H9 (cell line): Measurements from ENCODE around the gene SLC12A4. TPM values are rescaled to one million over a fixed set of nuclear protein-coding genes. Genes with fewer than 3 reads are reported as not detected.

ENCODE experiments used
- DNase-seq: peaks from one replicate; pipeline ENCODE4 v3.0.0-alpha.2; 2017
- H2AFZ ChIP-seq: one replicate; pipeline ENCODE4 v1.6.1; 2013; ENCODE audit warnings: mild to moderate bottlenecking, low read length, control low read depth, moderate library complexity
- H2AK5ac ChIP-seq: 2 replicates; pipeline ENCODE4 v1.6.1; 2013; ENCODE audit warnings: low read length, control low read depth, mixed read lengths; ENCODE audit not compliant: insufficient read length
- H2BK120ac ChIP-seq: one replicate; pipeline ENCODE4 v1.6.1; 2013; ENCODE audit warnings: low read depth, mild to moderate bottlenecking, low read length, control low read depth, inconsistent platforms; ENCODE audit not compliant: poor library complexity, severe bottlenecking
- H2BK12ac ChIP-seq: 2 replicates; pipeline ENCODE4 v1.6.1; 2013; ENCODE audit warnings: low read length, control low read depth, mixed read lengths, low read depth; ENCODE audit not compliant: insufficient read length
- H2BK15ac ChIP-seq: 2 replicates; pipeline ENCODE4 v1.6.1; 2013; ENCODE audit warnings: low read depth, low read length, control low read depth
- H2BK20ac ChIP-seq: one replicate; pipeline ENCODE4 v1.6.1; 2013; ENCODE audit warnings: low read depth, mild to moderate bottlenecking, low read length, control low read depth, inconsistent platforms; ENCODE audit not compliant: poor library complexity, severe bottlenecking
- H2BK5ac ChIP-seq: 2 replicates; pipeline ENCODE4 v1.6.1; 2013; ENCODE audit warnings: low read length, control low read depth, mixed read lengths; ENCODE audit not compliant: insufficient read length
- H3K14ac ChIP-seq: 2 replicates; pipeline ENCODE4 v1.6.1; 2013; ENCODE audit warnings: low read length, control low read depth; ENCODE audit not compliant: insufficient read depth
- H3K18ac ChIP-seq: 2 replicates; pipeline ENCODE4 v1.6.1; 2013; ENCODE audit warnings: low read depth, mild to moderate bottlenecking, mixed read lengths, low read length, control low read depth; ENCODE audit not compliant: insufficient read length
- H3K23ac ChIP-seq: 2 replicates; pipeline ENCODE4 v1.6.1; 2013; ENCODE audit warnings: low read length, control low read depth, mixed read lengths, low read depth; ENCODE audit not compliant: insufficient read length
- H3K23me2 ChIP-seq: 2 replicates; pipeline ENCODE4 v1.6.1; 2013; ENCODE audit warnings: low read depth, mild to moderate bottlenecking, mixed read lengths, low read length, control low read depth; ENCODE audit not compliant: insufficient read length, poor library complexity, severe bottlenecking
- H3K27ac ChIP-seq: 2 replicates; pipeline ENCODE4 v1.5.1; 2013; ENCODE audit warnings: low read length, control low read depth, mixed read lengths, low read depth; ENCODE audit not compliant: insufficient read length
- H3K27me3 ChIP-seq: 2 replicates; pipeline ENCODE4 v1.6.1; 2013; ENCODE audit warnings: low read length, control low read depth, inconsistent platforms; ENCODE audit not compliant: insufficient read depth
- H3K4ac ChIP-seq: 2 replicates; pipeline ENCODE4 v1.6.1; 2013; ENCODE audit warnings: low read depth, mild to moderate bottlenecking, control low read depth, inconsistent platforms, low read length, moderate library complexity
- H3K4me1 ChIP-seq: 2 replicates; pipeline ENCODE4 v1.6.1; 2013; ENCODE audit warnings: low read length, control low read depth, inconsistent platforms; ENCODE audit not compliant: insufficient read depth
- H3K4me2 ChIP-seq: 2 replicates; pipeline ENCODE4 v1.6.1; 2013; ENCODE audit warnings: low read length, control low read depth, mixed read lengths; ENCODE audit not compliant: insufficient read length, insufficient read depth
- H3K56ac ChIP-seq: 2 replicates; pipeline ENCODE4 v1.6.1; 2013; ENCODE audit warnings: low read depth, mild to moderate bottlenecking, mixed read lengths, low read length, control low read depth; ENCODE audit not compliant: insufficient read length
- H3K79me1 ChIP-seq: 2 replicates; pipeline ENCODE4 v1.6.1; 2013; ENCODE audit warnings: low read depth, mild to moderate bottlenecking, moderate library complexity, low read length, control low read depth, inconsistent platforms; ENCODE audit not compliant: insufficient read depth, poor library complexity, severe bottlenecking
- H3K79me2 ChIP-seq: 2 replicates; pipeline ENCODE4 v1.6.1; 2013; ENCODE audit warnings: low read length, control low read depth, inconsistent platforms; ENCODE audit not compliant: insufficient read depth
- H3K9ac ChIP-seq: 2 replicates; pipeline ENCODE4 v1.6.1; 2013; ENCODE audit warnings: low read length, control low read depth, mixed read lengths; ENCODE audit not compliant: insufficient read length; ENCODE audit errors: extremely low read depth
- H3K9me3 ChIP-seq: one replicate; pipeline ENCODE4 v1.6.1; 2013; ENCODE audit warnings: low read depth, low read length, inconsistent platforms; ENCODE audit not compliant: control insufficient read depth
- H3T11ph ChIP-seq: one replicate; pipeline ENCODE4 v1.6.1; 2013; ENCODE audit warnings: mild to moderate bottlenecking, low read length, control low read depth, inconsistent platforms
- H4K20me1 ChIP-seq: one replicate; pipeline ENCODE4 v1.6.1; 2013; ENCODE audit not compliant: control insufficient read depth, insufficient read length, insufficient read depth
- H4K5ac ChIP-seq: 2 replicates; pipeline ENCODE4 v1.6.1; 2013; ENCODE audit warnings: low read depth, mild to moderate bottlenecking, mixed read lengths, low read length, control low read depth; ENCODE audit not compliant: insufficient read length
- H4K8ac ChIP-seq: replicated peaks from 2 replicates; pipeline ENCODE4 v1.6.1; 2013; ENCODE audit warnings: low read length, control low read depth, mixed read lengths, low read depth; ENCODE audit not compliant: insufficient read length
- H4K91ac ChIP-seq: 2 replicates; pipeline ENCODE4 v1.6.1; 2013; ENCODE audit warnings: low read depth, mild to moderate bottlenecking, moderate library complexity, mixed read lengths, low read length, control low read depth; ENCODE audit not compliant: insufficient read length
- H3K27ac Mint-ChIP-seq, 3 experiments: 2 replicates in 2 of 3; 3 replicates in 1 of 3; pipeline ENCODE4 v1.8.0; 2020 to 2021; ENCODE audit warnings: mixed read lengths in 3 of 3, mild to moderate bottlenecking in 1 of 3, moderate library complexity in 1 of 3
- H3K27me3 Mint-ChIP-seq: 2 replicates; pipeline ENCODE4 v1.8.0; 2021; ENCODE audit warnings: low read depth, mild to moderate bottlenecking, moderate library complexity, mixed read lengths
- H3K36me3 Mint-ChIP-seq, 3 experiments: 2 replicates in 2 of 3; 3 replicates in 1 of 3; pipeline ENCODE4 v1.8.0; 2020 to 2021; ENCODE audit warnings: low read depth in 3 of 3, mixed read lengths in 3 of 3; ENCODE audit not compliant: insufficient read depth in 1 of 3
- H3K4me1 Mint-ChIP-seq, 2 experiments: 2 replicates each; pipeline ENCODE4 v1.8.0; 2020; ENCODE audit warnings: mixed read lengths in 2 of 2
- H3K4me3 Mint-ChIP-seq, 2 experiments: 2 replicates in 1 of 2; 3 replicates in 1 of 2; pipeline ENCODE4 v1.8.0; 2020 to 2021; ENCODE audit warnings: mild to moderate bottlenecking in 2 of 2, mixed read lengths in 2 of 2, moderate library complexity in 1 of 2
- H3K9me3 Mint-ChIP-seq, 2 experiments: 2 replicates in 1 of 2; 3 replicates in 1 of 2; pipeline ENCODE4 v1.8.0; 2020; ENCODE audit warnings: mild to moderate bottlenecking in 2 of 2, mixed read lengths in 2 of 2, moderate library complexity in 1 of 2
- CTCF ChIP-seq: fragments of 200-600 bp; sonication (generic); conservative IDR thresholded peaks from 3 replicates; pipeline ENCODE4 v1.8.0; 2021; ENCODE audit warnings: antibody characterized with exemption, mild to moderate bottlenecking
- WGBS: extraction: QIAGEN DNeasy Blood & Tissue Kit; methylation state at CpG from one replicate; pipeline ENCODE4 v1.1.7; 2013; ENCODE audit warnings: missing lambda C conversion rate, low lambda C conversion rate, mixed read lengths; ENCODE audit not compliant: insufficient read length; ENCODE audit errors: extremely low coverage; 5-methylcytosine and 5-hydroxymethylcytosine counted together
- total RNA-seq: library from RNA; stranded (reverse); gene quantifications from 2 replicates; pipeline ENCODE4 v1.2.1, GENCODE V29; 2021

Gene SLC12A4
- total RNA-seq, 1 experiment from 2014 or later, result 46.7 TPM

DNA sequence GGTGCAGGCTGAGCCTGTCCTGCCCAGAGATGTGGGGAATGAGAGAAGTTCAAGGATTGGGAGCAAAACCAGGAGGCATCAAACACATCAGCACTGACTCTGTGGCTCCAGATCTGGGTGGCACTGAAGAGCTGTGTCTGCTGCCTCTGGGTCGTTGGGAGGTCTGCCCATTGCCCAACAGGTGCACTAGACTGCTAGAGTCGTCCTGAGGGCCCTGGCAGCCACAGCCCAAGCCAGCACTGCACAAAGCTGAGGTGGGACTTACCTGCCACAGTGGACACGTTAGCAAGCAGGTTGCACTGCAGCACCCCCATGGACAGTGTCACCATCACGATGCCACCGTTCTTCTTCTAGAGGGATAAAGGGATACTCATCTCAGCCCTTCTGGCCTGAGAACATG lies 8.6 kb upstream of the SLC12A4 start:
- H4K8ac ChIP-seq, result no peak overlapping the region
- H3K56ac ChIP-seq, result no peak overlapping the region
- H3K4me2 ChIP-seq, result no peak overlapping the region
- no peaks in the 10 kb centered on the region; the same call in 1 of the 2 replicates for H3K27me3 ChIP-seq
- H3K4ac ChIP-seq, result no peak overlapping the region
- no peak overlapping the region for H3K27ac ChIP-seq
- no peak overlapping the region for H2AFZ ChIP-seq
- no peaks in the 10 kb centered on the region for H3K4me1 ChIP-seq
- no peak overlapping the region for H2BK20ac ChIP-seq
- H4K20me1 ChIP-seq, result no peaks in the 10 kb centered on the region
- Mint-ChIP-seq H3K9me3 (no peaks in the 10 kb centered on the region), H3K27ac (no peak overlapping the region), H3K36me3 (no peaks in the 10 kb centered on the region), H3K27me3 (peaks cover 17% of the 10 kb centered on the region), H3K4me3 (no peak overlapping the region), H3K4me1 (no peaks in the 10 kb centered on the region)
- H2BK15ac ChIP-seq, result no peak overlapping the region
- H3T11ph ChIP-seq, result no peak overlapping the region
- H4K91ac ChIP-seq, result no peak overlapping the region
- no peak overlapping the region for H2BK120ac ChIP-seq
- no peaks in the 10 kb centered on the region for H3K79me2 ChIP-seq
- no peak overlapping the region for H2AK5ac ChIP-seq
- H3K18ac ChIP-seq, result no peak overlapping the region
- no peak overlapping the region for H2BK12ac ChIP-seq
- no peak for DNase-seq
- H3K9ac ChIP-seq, result no peak overlapping the region
- H3K23me2 ChIP-seq, result no peaks in the 10 kb centered on the region
- no peaks in the 10 kb centered on the region for H3K9me3 ChIP-seq
- TF ChIP-seq CTCF, result no peak
- H2BK5ac ChIP-seq, result no peak overlapping the region
- H3K14ac ChIP-seq, result no peak overlapping the region
- H3K79me1 ChIP-seq, result no peaks in the 10 kb centered on the region
- no CpG with 5 or more reads among the region's 5 CpGs for WGBS
- H4K5ac ChIP-seq, result no peak overlapping the region
- H3K23ac ChIP-seq, result no peak overlapping the region
